DLD1 (cell line): ENCODE measurements around the gene EFNA2.

Experiments
- in situ Hi-C: cut with HindIII; loops from 2 replicates; pipeline ENCODE4 v1.10.0; 2017; ENCODE audit warnings: low sequenced_read_pairs

The EFNA2 gene

DNA sequence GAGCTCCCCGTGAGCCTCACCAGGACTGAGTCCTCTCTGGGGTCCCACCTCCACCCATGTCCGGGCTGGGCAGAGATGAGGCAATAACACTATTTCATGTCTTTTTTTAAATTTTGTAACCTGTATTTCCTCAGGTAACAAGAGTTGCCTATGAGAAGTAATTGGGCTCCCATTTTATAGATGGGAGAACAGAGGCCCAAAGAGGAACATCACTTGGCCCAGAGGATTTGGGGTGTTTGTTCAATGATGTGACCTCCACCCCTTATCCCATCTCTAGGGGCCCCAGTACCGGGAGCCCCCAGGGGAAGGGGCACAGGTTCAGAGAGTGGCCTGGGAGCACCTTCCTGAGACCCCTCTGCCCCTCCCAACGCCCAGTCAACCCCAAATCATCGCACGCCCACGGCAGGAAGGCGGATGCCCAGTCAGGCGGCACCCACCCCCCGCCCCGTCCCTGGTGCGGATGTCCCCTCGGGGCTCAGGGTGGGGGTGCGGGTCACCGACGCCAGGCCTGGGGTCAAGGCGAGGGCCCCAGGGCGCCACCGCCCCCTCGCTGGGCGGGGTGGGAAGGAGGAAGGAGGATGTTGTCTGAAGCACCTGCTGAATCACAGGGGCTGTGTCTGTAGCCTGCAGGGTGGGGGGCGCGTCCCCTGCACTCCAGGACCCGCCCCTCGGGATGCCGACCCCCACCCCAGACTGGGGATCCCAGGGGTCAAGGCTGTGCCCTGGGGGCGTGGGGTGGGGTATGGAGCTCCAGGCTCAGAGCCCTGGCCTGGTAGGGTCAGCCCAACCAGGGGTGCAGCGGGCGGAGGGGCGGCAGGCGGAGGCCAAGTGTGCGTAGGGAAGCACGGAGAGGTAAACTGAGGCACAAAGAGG is 25.6 kb upstream of the EFNA2 start:
- in situ Hi-C loops, result no loop called here

DNA sequence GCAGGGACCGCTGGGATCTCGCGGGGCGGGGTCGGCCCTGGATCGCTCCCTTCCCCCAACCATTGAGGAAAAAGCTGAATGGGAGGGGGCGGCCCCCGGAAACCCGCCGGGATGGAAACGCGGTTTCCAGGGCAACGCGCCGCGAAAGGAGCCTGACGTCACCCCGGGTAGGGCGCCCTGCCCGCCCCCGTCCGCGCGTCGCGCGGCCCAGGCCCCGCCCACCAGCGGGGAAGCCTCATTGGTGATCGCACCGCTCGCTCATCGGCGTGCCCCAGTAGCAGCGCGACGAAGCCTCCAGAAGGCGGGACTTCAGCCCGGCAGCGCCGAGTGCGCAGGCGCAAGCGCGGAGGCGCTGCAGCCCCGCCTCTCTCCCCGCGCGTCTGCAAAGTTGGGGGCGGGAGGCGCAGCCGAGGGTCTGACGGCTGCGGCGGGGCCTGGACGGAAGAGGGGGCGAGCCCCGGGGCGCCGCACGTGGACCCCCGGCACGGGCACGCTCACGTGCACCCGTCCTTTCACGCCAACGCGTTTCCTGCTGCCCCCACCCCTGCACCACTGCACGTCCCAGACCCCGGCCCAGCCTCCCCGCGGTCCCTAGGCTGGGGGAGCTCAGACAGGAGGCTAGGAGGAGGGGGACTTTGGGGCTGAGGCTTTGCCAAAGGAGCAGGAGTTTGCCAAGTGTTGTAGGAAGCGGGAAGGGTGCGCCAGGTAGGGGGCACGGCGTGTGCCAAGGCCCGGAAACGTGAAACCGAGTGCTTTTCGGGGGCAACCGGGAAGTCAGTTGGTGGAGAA is 24.7 kb upstream of the EFNA2 start:
- in situ Hi-C loops, result no loop called here

- in situ Hi-C loops, result no loop called here
Observed at GRCh38 chr19:1261538-1261797, 24.2 kb upstream of the EFNA2 start.

DNA sequence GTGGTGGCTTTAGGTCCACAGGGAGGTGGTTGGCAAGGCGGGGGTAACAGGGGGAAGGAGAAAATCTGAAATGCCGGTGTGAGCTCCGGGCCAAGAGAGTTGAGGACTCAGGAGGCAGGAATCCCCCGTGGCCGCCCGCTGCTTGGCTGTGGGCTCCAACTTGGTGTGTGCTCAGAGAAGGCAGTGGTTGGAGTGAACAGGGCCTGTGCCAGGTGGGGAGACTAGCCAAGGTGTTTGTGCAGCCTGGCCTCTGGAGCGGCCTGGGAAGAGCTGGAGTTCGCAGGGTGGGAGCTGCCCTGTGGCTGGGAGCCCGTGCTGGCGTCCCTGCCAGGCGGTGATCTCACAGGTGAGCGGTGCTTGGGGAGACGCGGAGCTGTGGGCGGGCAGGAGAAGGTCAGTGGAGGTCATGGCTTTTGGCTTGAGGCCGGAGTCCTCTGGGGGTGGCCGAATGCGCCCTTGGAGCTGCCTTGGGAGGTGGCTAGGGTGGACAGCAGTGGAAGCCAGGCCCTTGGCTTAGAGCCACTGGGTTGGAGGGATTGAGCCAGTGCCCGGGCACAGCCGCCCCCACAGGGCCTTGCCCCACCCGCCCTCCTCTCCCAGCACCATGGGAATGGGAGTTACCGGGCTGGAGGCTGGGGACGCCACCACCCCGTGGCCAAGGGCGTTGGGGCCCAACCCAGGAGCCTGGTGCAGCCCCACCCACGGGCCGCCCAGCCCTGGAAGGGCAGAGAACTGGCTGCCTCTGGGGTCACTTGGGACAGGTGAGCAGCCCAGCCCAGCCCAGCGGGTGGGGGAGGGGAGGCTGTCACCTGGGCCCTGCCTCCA is 23.7 kb upstream of the EFNA2 start:
- in situ Hi-C loops, result no loop called here

GRCh38 chr19:1262623-1263123 is 23.0 kb upstream of the EFNA2 start:
- in situ Hi-C loops, result no loop called here

DNA sequence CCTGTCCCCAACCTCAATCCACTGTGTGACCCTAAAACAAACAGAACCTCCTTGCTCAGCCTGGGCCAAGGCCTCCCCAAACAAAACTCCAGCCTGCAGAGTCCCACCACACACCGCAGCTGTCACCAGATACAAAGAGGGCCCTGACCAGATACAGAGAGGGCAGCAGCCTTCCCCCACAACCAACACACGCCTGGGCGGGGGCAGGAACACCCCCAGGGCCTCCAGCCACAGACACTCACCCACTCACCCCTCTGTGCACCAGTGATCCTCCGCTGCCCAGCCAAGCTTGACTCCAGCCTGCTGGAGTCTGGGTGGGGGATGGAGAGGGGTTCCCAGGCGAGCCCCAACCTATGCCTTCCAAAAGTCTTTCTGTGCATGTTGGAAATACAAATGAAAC is 22.5 kb upstream of the EFNA2 start:
- in situ Hi-C loops, result no loop called here

DNA sequence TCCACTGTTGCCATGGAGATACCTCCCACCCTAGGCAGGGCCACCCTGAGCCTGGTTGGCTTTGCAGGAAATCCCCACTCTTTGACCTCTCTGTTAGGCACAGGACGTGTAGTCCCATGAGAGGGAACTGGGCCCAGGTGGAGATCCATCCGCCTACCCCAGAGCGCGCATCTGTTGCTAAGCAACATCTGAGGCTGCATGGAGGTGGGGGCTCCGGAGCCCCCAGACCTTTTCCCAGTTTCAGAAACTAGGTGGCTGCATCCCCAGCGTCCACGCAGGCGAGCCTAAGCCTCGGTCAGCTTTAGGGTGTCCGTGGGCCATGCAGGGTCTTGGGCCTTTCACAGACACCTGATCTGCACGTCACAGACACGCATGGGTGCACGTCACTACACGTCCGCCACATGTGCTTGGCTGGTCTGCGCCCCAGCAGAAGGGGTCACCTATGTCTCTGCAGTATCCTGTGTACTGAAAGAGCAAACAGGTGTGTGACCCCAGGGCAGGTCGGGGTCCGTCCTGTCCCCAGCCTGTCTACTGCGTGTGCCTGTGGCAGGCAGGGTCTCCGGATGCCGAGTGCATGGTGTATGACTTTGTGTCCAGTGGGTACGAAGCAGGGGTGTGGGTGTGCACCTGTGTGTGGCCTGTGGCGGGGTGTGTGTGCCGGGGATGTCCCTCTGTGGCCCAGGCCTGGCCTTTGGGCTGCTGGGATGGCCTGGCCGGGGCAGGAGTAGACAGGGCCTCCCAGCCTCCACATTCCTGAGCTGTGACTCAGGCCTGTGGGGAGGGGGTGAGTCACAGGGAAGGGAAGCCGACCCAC is 20.7 kb upstream of the EFNA2 start:
- in situ Hi-C loops, result no loop called here

- in situ Hi-C loops, result no loop called here
Observed at GRCh38 chr19:1265615-1266128, 20.0 kb upstream of the EFNA2 start.

GRCh38 chr19:1266129-1266915 is 19.4 kb upstream of the EFNA2 start:
- in situ Hi-C loops, result no loop called here

DNA sequence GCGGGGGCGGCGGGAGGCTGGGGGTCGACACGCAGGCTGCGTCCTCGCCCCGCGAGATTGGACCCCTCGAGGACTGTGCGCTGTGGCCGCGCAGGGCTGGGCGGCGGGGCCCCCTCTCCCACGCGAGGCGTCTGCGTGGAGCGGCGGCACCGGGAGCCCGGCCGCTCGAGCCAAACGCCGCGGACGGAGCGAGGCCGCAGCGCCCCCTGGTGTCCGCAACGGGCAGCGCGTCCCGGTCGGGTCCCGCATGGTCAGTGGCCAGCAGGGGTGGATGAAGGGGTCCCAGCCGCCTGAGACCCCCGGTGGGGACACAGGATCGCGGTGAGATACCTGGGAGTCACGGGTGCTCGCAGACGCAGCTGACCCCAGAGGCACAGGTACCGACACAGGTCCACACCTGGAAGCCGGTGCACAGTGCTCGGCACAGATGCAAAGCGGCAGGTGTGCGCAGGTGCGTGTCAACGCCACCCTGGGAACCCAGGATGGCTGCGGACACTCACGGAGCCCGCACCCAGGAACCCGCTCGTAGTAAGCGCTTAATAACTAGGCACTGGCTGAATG is 18.7 kb upstream of the EFNA2 start:
- in situ Hi-C loops, result no loop called here

DNA sequence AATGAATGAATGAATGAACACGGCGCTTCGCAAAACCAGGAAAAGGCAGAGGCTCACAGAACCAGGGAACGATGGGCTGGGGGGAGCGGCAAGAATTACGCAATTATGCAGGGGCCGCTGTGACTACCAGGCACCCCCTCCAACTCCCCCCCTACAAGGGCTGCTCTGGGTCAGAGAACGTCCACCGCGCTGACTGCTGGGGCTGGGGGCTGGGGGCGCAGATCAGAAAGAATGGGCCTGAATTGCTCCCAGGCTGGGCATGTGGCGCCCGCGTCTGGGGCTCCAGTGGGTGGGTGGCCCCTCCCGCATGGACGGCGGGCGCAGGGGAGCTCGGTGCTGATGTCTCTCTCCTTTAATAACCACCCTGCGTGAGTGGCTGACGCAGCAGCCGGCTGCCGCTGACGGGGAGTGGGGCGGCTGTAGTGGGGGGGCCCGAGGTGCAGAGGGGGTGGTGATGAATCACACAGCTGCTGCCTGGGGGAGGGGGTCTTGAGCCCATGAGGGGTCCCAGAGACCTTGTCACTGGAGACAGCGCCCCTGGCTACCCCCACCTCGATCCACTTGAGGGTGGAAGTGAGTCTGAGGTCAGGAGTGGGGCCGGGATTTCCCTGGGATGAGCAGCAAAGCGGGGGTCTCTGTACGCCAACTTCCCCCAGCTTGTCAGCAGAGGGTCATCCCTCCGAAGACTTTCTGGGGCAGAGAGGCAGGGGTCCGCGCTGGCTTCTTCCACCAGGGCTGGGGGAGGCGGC is 18.0 kb upstream of the EFNA2 start:
- in situ Hi-C loops, result no loop called here

DNA sequence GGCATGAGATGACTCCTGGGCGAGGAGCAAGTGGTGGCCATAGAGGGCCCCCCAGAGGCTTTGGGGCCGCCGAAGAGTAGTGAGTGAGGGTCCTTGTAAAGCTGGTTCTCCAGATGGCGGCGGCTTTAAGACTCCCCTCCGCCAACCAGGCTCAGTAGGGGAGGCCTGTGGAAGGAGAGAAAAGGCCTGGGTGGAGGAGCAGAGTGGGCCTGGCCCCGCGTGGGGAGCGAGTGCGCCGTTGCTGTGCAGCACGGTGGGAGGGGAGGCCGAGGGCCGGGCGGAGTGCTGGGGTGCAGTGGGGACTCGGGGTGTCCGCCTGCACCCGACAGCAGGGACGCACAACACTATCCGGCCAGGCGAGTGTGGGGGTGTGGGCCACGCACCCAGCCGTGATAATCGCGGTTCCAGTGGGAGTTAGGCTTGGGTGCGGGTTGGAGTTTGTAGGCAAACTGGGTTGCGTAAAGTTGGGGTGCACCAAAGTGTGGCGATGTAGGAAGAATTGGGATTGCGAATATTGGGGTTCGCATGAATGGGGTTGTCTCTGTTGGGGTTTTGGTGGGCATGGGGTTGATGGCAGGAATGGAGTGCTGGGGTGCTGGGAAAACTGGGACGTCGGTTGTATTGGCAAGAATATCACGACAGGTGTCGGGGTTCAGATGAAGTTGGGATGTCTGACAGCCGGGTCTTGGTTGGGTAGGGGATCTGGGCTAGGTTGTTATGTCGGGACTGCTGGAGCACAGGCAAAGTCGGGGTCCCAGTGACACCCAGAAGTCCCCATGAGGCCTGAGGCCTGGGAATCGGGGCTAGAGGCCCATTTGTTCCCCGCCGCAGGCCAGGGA is 17.2 kb upstream of the EFNA2 start:
- in situ Hi-C loops, result no loop called here

DNA sequence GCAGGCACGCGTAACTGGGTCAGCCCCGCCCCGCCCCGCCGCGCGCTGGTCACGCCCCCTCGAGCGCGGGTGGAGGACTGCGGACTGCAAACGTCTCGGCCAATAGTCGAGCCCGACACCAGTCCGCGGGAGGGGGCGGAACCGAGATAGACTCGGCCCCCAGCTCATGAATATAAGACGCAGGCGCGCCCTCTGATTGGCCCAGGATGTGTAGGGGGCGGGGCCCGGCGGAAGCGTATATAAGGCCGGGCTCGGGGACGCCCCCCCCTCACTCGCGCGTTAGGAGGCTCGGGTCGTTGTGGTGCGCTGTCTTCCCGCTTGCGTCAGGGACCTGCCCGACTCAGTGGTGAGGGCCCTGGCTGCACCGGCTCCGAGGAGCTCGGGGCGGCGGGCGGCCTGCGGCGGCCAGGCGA is 16.6 kb upstream of the EFNA2 start, which contains the start of gene CIRBP:
Gene CIRBP (plus strand): TSS at position 268 of the 413 bp plus-strand sequence. CDS start 1,602 bp downstream, outside the sequence.
- in situ Hi-C loops, result no loop called here

DNA sequence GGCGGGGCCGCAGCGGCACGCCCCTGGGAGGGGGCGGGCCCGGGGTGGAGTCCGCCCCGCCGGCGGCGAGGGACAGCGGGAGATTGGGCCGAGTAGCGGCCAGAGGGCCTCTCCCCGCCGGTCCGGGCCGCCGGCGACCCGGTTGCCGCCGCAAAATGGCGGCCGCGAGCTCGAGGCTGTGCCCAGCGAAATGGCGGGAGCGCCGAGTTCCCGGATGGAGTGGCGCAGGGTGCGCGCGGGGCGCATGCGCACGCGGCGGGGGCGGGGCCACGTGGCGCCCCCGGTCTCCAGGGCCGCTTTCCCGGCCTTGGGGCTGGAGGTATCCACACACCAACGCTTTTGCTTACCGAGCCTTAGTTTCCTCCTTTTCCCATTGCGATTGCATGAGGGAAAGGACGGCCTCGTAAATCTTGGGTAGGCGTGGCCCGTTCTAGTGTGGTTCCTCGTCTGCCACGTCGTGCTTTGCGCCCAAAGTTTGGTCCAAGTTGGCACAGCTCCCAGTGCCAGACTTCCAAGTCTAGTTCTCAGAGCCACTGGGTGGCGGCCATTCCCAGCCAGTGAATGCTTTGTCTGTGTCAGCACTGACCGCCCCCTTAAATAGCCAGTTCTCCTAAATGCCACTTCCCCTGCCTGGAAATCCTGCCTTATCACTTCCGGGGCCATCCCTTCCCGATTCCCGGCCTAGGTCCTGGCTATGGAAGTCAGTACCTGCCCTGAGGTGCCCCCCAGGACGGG is 16.0 kb upstream of the EFNA2 start:
- in situ Hi-C loops, result no loop called here

DNA sequence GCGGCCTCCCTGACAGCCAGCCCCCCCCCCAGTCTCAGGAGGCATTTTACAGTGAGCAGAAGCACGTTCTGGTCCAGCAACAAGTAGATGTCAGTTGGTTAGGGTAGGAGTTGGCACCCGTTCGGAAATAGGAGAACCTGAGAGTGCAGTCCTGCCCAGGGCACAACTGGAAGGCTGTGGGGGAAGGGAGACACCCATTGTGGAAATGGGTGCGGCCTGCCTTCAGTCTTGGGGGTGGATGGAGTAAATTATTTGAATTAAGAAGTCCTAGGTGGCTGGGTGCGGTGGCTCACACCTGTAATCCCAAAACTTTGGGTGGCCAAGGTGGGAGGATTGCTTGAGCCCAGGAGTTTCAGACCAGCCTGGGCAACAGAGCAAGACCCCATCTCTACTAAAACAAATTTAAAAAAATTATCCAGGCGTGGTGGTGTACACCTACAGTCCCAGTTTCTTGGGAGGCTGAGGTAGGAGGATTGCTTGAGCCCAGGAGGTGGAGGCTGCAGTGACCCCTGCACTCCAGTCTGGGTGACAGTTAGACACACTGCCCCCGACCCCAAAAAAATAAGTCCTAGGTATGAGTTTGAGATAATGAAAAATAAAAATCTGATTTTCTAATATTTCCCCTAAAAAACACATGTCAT is 15.3 kb upstream of the EFNA2 start:
- in situ Hi-C loops, result no loop called here

GRCh38 chr19:1270854-1271527 is 14.7 kb upstream of the EFNA2 start:
- in situ Hi-C loops, result no loop called here
